ENCODE data around the gene CRTC3.

GRCh38 chr15:90539789-90540188 lies 10.1 kb downstream of the CRTC3 start:
- TF ChIP-seq CTCF (IDR thresholded peaks at IDR 0.05; ENCODE audit: low read depth, low read length) = no peak
- no peak for TF ChIP-seq POLR2A (IDR thresholded peaks at IDR 0.05; ENCODE audit: extremely low read depth, insufficient read length)

Measured in NB4 (cell line).